Subcutaneous adipose tissue (tissue), 4 donors: ENCODE measurements around the gene ATF7. TPM values are rescaled to one million over a fixed set of nuclear protein-coding genes. Genes with fewer than 3 reads are reported as not detected.

Experiments used
- CTCF ChIP-seq: fragments of 450-650 bp; IDR thresholded peaks from one replicate; pipeline ENCODE4 v1.5.1; 2016; ENCODE audit warnings: low read depth, mild to moderate bottlenecking, control low read depth, antibody characterized with exemption, moderate library complexity
- total RNA-seq, 4 donors: library from RNA; depleted of rRNA; stranded (reverse); fragments of >200 nt; gene quantifications; one replicate each; pipeline ENCODE4 v1.1.0, GENCODE V29; 2016

ATF7 gene
- total RNA-seq, 4 donors from 2014 or later, result 32.0 to 49.7 (median 43.7) TPM

DNA sequence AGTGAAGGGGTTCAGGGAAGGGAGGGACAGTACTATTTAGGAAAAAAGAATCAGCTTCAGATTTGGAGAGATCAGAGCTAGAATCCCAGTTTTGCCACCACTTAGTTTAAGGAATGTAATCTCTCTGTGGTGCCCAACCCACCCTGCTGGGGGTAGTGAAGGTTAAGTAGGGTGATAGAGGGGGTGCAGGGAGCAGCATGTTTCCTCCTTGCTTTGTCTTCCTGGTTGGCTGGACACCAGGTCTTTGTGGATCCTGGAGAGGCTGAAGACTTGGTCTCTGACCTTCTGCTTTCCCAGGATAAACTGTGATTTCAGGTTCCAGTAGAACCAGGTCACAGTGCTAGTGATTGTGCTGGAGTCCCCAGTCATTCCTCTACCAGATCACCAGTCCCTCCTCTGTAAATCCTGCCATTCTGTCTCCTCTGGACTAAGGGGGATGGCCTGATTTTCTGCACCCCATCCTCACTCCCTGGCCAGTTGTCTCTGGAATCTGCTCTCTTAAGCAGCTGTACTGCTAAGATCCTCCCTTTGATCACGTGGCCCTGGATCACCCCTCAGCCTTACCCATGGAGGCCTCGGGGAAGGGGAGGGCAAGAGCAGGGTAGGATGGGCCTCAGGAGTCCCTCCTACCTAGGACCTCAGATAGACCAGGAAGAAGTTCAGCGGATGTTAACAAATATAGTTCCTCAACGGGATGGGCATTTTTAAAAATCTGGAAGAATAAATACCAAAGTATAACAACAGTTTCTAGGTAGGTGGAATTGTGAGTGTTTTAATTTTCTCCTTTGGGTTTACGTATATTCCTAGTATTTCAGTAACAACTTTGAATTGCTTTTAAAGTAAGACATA, 130.1 kb downstream of the ATF7 start:
- TF ChIP-seq CTCF, result no peak

- TF ChIP-seq CTCF, result no peak
Observed at GRCh38 chr12:53493610-53494391, 132.4 kb downstream of the ATF7 start.

- TF ChIP-seq CTCF, result no peak
Observed at GRCh38 chr12:53492830-53493609, 133.2 kb downstream of the ATF7 start.

DNA sequence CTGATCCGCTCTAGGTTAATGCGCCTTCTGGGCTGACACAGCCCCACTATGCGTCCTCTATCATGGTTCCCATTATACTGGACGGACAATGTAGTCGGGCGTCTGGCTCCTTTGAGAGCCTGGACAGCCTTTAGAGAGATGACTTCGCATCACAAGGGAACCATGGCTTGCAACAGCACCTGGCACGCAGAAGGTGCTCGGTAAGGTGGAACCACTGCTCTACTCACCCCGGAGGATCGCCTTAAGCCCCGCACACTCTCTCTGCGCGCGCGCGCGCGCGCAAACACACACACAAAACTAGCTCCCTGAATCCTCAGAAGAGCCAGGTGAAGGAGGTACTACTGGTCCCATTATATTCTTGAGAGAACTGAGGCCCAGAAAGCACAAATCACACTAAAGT, 134.0 kb downstream of the ATF7 start:
- no peak for TF ChIP-seq CTCF

GRCh38 chr12:53489242-53489864, 136.8 kb downstream of the ATF7 start:
- TF ChIP-seq CTCF, result no peak

DNA sequence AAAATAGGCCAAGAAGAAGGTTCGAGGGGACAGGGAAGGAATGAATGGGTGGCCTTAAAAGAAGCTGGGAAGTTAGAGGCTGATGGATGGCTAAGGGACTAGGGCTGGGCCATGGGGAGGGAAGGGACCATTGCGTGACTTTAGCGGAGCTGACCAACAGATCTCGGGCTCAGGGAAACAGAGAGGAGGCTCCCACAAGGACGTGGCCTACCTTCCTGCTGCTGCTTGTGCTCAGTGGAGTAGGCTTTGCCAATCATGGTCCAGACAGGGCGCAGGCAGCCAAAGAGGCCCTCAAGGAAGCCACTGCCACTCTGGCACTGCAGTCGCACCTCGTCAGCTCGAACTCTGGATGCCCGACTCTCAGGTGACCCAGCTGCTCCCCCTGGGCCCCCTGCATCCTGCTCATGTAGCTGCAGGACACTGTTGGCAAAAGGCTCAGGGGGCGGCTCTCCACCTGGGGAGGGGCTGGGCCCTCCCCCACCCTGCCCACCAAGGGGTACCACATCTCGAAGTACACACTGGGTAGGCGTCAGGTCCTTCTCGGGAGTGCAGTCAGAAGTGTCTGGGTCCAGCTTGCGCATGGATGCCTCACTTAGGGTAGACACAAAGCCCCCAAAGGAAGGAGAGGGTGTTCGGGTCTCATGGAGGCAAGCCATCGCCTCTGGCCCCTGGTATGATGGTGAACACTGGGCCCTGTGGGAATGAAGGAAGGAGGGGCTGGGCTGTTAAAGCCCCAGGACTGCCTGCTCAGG, 139.3 kb downstream of the ATF7 start:
- TF ChIP-seq CTCF, result no peak
